OCI-LY3 (cell line): ENCODE measurements around the gene CCDC6.

Experiments
- EZH2phosphoT487 ChIP-seq: fragments of 200-600 bp; shearing (Covaris generic); IDR thresholded peaks from 2 replicates; pipeline ENCODE4 v1.6.1; 2018; ENCODE audit warnings: antibody characterized with exemption, mixed run types, low read depth
- TF ChIP-seq, protein P1 (sequence below): fragments of 200-600, 300-600 bp; sonication (generic); IDR thresholded peaks from 2 replicates; pipeline ENCODE4 v1.5.1; 2014; ENCODE audit warnings: antibody characterized with exemption, low read length, low read depth

DNA sequence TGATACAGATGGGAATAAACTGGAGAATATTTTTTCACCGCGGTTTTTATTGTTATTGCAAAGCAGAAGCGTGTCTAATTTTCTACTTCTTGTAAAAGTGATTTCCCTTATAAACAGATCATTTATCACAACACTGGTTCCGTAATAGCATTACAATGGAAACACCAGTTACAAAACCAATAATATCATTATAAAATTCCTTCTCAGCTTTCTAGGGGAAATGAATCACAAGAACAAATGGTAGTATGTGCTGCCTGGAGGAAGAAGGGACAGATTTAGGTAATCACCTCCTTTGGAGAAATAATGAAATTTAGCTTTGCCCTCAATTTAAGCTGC is 2.4 kb upstream of the CCDC6 start:
- TF ChIP-seq, protein P1, sequence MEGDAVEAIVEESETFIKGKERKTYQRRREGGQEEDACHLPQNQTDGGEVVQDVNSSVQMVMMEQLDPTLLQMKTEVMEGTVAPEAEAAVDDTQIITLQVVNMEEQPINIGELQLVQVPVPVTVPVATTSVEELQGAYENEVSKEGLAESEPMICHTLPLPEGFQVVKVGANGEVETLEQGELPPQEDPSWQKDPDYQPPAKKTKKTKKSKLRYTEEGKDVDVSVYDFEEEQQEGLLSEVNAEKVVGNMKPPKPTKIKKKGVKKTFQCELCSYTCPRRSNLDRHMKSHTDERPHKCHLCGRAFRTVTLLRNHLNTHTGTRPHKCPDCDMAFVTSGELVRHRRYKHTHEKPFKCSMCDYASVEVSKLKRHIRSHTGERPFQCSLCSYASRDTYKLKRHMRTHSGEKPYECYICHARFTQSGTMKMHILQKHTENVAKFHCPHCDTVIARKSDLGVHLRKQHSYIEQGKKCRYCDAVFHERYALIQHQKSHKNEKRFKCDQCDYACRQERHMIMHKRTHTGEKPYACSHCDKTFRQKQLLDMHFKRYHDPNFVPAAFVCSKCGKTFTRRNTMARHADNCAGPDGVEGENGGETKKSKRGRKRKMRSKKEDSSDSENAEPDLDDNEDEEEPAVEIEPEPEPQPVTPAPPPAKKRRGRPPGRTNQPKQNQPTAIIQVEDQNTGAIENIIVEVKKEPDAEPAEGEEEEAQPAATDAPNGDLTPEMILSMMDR = no peak
- no peak for TF ChIP-seq EZH2phosphoT487
